SK-N-SH (cell line): Measurements from ENCODE around the gene KRTAP2-4. TPM values are rescaled to one million over a fixed set of nuclear protein-coding genes. Genes with fewer than 3 reads are reported as not detected.

Experiments used
- CTCF ChIA-PET: fragments of 300-600, 350-600 bp; formaldehyde crosslinking; extraction: SDS; loops from one replicate; lab custom pipeline; 2021; lab: Yijun Ruan, JAX
- POLR2A ChIA-PET: fragments of 350-600 bp; sonication (Branson Sonifier 250); formaldehyde crosslinking; extraction: SDS; loops from one replicate; lab custom pipeline; 2020; ENCODE audit warnings: antibody characterized with exemption, inconsistent platforms; lab: Yijun Ruan, JAX
- DNase-seq: peaks from one replicate; pipeline ENCODE4 v3.0.0; 2012
- H2AFZ ChIP-seq: fragments of 200-600 bp; sonication (generic); 2 replicates; pipeline ENCODE4 v1.8.1; 2016; ENCODE audit warnings: antibody characterized with exemption, mild to moderate bottlenecking, low read depth
- H3F3A ChIP-seq: fragments of 200-600 bp; sonication (generic); replicated peaks from 2 replicates; pipeline ENCODE3; 2016; ENCODE audit warnings: antibody characterized with exemption, mild to moderate bottlenecking; ENCODE audit not compliant: insufficient read depth
- H3K27ac ChIP-seq, 2 experiments: fragments of 200-500 bp in 1 of 2; fragments of 200-600 bp in 1 of 2; sonication (Bioruptor generic) in 1 of 2; sonication (generic), shearing (Covaris generic) in 1 of 2; 2 replicates each; pipeline versions ENCODE4 v1.5.1 to v1.6.1; 2014 to 2016; ENCODE audit warnings: low read depth in 2 of 2, inconsistent platforms in 1 of 2, low read length in 1 of 2, mild to moderate bottlenecking in 1 of 2, mixed read lengths in 1 of 2
- H3K27me3 ChIP-seq: fragments of 200-600 bp; sonication (generic), shearing (Covaris generic); 2 replicates; pipeline ENCODE4 v1.6.1; 2016; ENCODE audit warnings: mixed run types; ENCODE audit not compliant: insufficient read depth
- H3K36me3 ChIP-seq, 2 experiments: fragments of 200-500 bp in 1 of 2; fragments of 200-600 bp in 1 of 2; sonication (Bioruptor generic) in 1 of 2; sonication (generic) in 1 of 2; replicated peaks in 1 of 2; 2 replicates each; pipeline versions ENCODE3 to v1.5.1; 2014 to 2016; ENCODE audit warnings: low read length in 1 of 2, mild to moderate bottlenecking in 1 of 2; ENCODE audit not compliant: insufficient read depth in 2 of 2, control insufficient read depth in 1 of 2
- H3K4me1 ChIP-seq, 2 experiments: fragments of 200-500 bp in 1 of 2; fragments of 200-600 bp in 1 of 2; sonication (Bioruptor generic) in 1 of 2; sonication (generic), shearing (Covaris generic) in 1 of 2; 2 replicates each; pipeline versions ENCODE4 v1.5.1 to v1.6.1; 2014 to 2016; ENCODE audit warnings: low read depth in 1 of 2, low read length in 1 of 2, mixed run types in 1 of 2; ENCODE audit not compliant: insufficient read depth in 2 of 2, control insufficient read depth in 1 of 2
- H3K4me2 ChIP-seq: fragments of 200-600 bp; sonication (generic), shearing (Covaris generic); 2 replicates; pipeline ENCODE4 v1.6.1; 2017; ENCODE audit warnings: mixed run types
- H3K4me3 ChIP-seq, 2 experiments: fragments of 200-500 bp in 1 of 2; fragments of 200-600 bp in 1 of 2; sonication (Bioruptor generic) in 1 of 2; sonication (generic), shearing (Covaris generic) in 1 of 2; 2 replicates each; pipeline versions ENCODE4 v1.5.1 to v1.8.1; 2014 to 2016; ENCODE audit warnings: low read depth in 2 of 2, inconsistent platforms in 1 of 2, low read length in 1 of 2, mild to moderate bottlenecking in 1 of 2, mixed read lengths in 1 of 2, moderate library complexity in 1 of 2
- H3K79me2 ChIP-seq: fragments of 200-600 bp; sonication (generic); 2 replicates; pipeline ENCODE4 v1.8.1; 2017; ENCODE audit warnings: mild to moderate bottlenecking; ENCODE audit not compliant: insufficient read depth
- H3K9ac ChIP-seq: fragments of 200-600 bp; sonication (generic); 2 replicates; pipeline ENCODE4 v1.6.1; 2017; ENCODE audit warnings: mixed run types
- H3K9me2 ChIP-seq: fragments of 200-600 bp; sonication (generic); 2 replicates; pipeline ENCODE4 v1.6.1; 2017; ENCODE audit warnings: mixed run types
- H3K9me3 ChIP-seq: fragments of 200-600 bp; sonication (generic); 2 replicates; pipeline ENCODE4 v1.6.1; 2017; ENCODE audit warnings: mixed run types, mild to moderate bottlenecking, moderate library complexity
- H4K20me1 ChIP-seq: fragments of 200-600 bp; sonication (generic); 2 replicates; pipeline ENCODE4 v1.6.1; 2017; ENCODE audit warnings: mild to moderate bottlenecking, mixed run types; ENCODE audit not compliant: insufficient read depth
- CHD2 ChIP-seq: fragments of 150-350 bp; IDR thresholded peaks from 2 replicates; pipeline ENCODE4 v1.6.1; 2018; ENCODE audit warnings: low read length; ENCODE audit not compliant: partially characterized antibody
- EP300 ChIP-seq, 2 experiments: IDR thresholded peaks; 2 replicates each; pipeline versions ENCODE4 v1.4.0 to v1.6.1; 2012; ENCODE audit warnings: borderline replicate concordance in 1 of 2, low read depth in 1 of 2, low read length in 1 of 2
- FOXJ3 ChIP-seq: sonication (generic); formaldehyde crosslinking; IDR thresholded peaks from 2 replicates; pipeline ENCODE4 v1.5.1; 2020; ENCODE audit warnings: mild to moderate bottlenecking, missing genetic modification reagents
- GATA2 ChIP-seq: sonication (generic); formaldehyde crosslinking; IDR thresholded peaks from 2 replicates; pipeline ENCODE4 v1.5.0; 2020; ENCODE audit warnings: mild to moderate bottlenecking, missing genetic modification reagents
- MEF2A ChIP-seq: IDR thresholded peaks from 2 replicates; pipeline ENCODE4 v1.4.0; 2012; ENCODE audit warnings: low read depth, borderline replicate concordance
- RCOR1 ChIP-seq: fragments of 150-350 bp; IDR thresholded peaks from 2 replicates; pipeline ENCODE4 v1.6.1; 2017; ENCODE audit warnings: antibody characterized with exemption, low read length
- RXRA ChIP-seq: IDR thresholded peaks from 2 replicates; pipeline ENCODE4 v1.4.0; 2012; ENCODE audit warnings: low read depth, mild to moderate bottlenecking, borderline replicate concordance
- SIN3A ChIP-seq: IDR thresholded peaks from 2 replicates; pipeline ENCODE4 v1.6.1; 2012; ENCODE audit warnings: low read depth, mild to moderate bottlenecking, low read length, moderate library complexity, borderline replicate concordance
- SMC3 ChIP-seq: IDR thresholded peaks from 2 replicates; pipeline ENCODE4 v1.6.1; 2012; ENCODE audit warnings: low read depth, low read length, improper control_type of control experiment
- TAF1 ChIP-seq: IDR thresholded peaks from 2 replicates; pipeline ENCODE4 v1.6.1; 2012; ENCODE audit warnings: low read depth, mild to moderate bottlenecking, low read length, moderate library complexity, borderline replicate concordance
- TCF12 ChIP-seq: IDR thresholded peaks from 2 replicates; pipeline ENCODE4 v1.4.0; 2012
- TEAD4 ChIP-seq: IDR thresholded peaks from 2 replicates; pipeline ENCODE4 v1.4.0; 2012; ENCODE audit warnings: mild to moderate bottlenecking, borderline replicate concordance; ENCODE audit not compliant: insufficient read depth
- WGBS: methylation state at CpG from one replicate; pipeline ENCODE4 v1.1.6; 2017; ENCODE audit warnings: low lambda C conversion rate; 5-methylcytosine and 5-hydroxymethylcytosine counted together
- polyA plus RNA-seq, 3 experiments: library from polyadenylated mRNA; depleted of rRNA; stranded (reverse); fragments of >200 nt; gene quantifications; 2 replicates each; pipeline ENCODE4 v1.2.3, GENCODE V29; 2012
- TF ChIP-seq, protein P1 (sequence below): IDR thresholded peaks from 2 replicates; pipeline ENCODE4 v1.4.0; 2012; ENCODE audit warnings: low read depth, borderline replicate concordance
- TF ChIP-seq, protein P2 (sequence below): IDR thresholded peaks from 2 replicates; pipeline ENCODE4; 2012
- TF ChIP-seq, protein P3 (sequence below): IDR thresholded peaks from 2 replicates; pipeline ENCODE4 v1.6.1; 2012; ENCODE audit warnings: mild to moderate bottlenecking, low read depth, low read length, moderate library complexity

The KRTAP2-4 gene
- polyA plus RNA-seq, 1 of the 3 experiments (the other 2 are of a cell fraction) = not detected

DNA sequence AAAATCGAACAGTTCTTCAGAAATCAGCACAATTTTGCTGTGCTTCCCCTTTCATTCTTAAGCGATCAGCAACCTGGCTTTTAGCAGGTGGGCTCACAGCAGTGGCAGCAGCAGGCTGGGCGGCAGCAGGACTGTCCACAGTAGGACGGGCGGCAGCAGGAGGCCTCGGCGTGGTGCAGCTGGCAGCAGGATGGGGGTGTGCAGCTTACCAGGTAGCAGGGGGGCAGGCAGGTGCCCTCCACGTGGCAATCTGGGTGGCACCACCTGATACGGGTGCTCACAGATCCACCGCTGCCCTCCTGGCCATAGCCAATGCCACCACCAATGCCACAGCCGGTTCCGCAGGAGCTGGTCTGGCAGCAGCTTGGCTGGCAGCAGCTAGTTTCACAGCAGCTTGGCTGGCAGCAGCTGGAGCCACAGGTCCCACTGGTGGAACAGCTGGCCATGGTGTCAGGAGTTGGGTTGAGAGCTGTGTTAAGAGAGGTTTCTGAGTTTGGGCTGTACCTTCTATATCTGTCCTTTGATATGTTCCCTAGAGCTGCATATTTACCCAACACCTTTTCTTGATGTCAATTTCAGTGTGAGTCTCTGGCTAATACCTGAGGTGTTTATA is 35.9 kb downstream of the KRTAP2-4 start, which contains the start of gene KRTAP1-4:
KRTAP1-4 (minus strand) TSS at position 563 of the 613 bp plus-strand sequence; CDS start at position 446, 117 bp downstream.
- POLR2A ChIA-PET = no interaction called here
- 5% methylated on average over 7 of the region's 12 CpGs for WGBS
- CTCF ChIA-PET = interaction anchor here (0.8 to 1.6 kb wide), 2 partner anchors 227 to 299 kb away, joined by 3 to 4 read pairs; no protein-coding TSS in a partner anchor

More for the DNA sequence above, 35.9 kb downstream of the KRTAP2-4 start, which contains the start of gene KRTAP1-4:
- Histone ChIP-seq H4K20me1 (no peaks in the 10 kb centered on the region), H3K27ac (no peak within 1 kb of the TSS), H2AFZ (no peak within 1 kb of the TSS), H3K9ac (no peak within 1 kb of the TSS), H3K9me2 (no peaks in the 10 kb centered on the region), H3K36me3 (no peaks in the 10 kb centered on the region), H3F3A (no peaks in the 10 kb centered on the region), H3K79me2 (no peaks in the 10 kb centered on the region), H3K27me3 (peaks cover 48% of the 10 kb centered on the region), H3K4me2 (no peak within 1 kb of the TSS), H3K4me3 (no peak within 1 kb of the TSS), H3K9me3 (no peaks in the 10 kb centered on the region), H3K4me1 (no peaks in the 10 kb centered on the region)
- no peak for DNase-seq
- TF ChIP-seq RCOR1 (no peak), TCF12 (no peak), FOXJ3 (CRISPR knock-in tag) (no peak), MEF2A (no peak), GATA2 (CRISPR knock-in tag) (no peak), EP300 (IDR thresholded peaks at IDR 0.05; ENCODE audit: borderline replicate concordance in 1 of 2, low read depth in 1 of 2, low read length in 1 of 2) (no peak), TAF1 (no peak), TEAD4 (no peak), SMC3 (no peak), RXRA (no peak), CHD2 (no peak), SIN3A (no peak)
- TF ChIP-seq, protein P1, sequence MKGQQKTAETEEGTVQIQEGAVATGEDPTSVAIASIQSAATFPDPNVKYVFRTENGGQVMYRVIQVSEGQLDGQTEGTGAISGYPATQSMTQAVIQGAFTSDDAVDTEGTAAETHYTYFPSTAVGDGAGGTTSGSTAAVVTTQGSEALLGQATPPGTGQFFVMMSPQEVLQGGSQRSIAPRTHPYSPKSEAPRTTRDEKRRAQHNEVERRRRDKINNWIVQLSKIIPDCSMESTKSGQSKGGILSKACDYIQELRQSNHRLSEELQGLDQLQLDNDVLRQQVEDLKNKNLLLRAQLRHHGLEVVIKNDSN = no peak
- TF ChIP-seq, protein P2, sequence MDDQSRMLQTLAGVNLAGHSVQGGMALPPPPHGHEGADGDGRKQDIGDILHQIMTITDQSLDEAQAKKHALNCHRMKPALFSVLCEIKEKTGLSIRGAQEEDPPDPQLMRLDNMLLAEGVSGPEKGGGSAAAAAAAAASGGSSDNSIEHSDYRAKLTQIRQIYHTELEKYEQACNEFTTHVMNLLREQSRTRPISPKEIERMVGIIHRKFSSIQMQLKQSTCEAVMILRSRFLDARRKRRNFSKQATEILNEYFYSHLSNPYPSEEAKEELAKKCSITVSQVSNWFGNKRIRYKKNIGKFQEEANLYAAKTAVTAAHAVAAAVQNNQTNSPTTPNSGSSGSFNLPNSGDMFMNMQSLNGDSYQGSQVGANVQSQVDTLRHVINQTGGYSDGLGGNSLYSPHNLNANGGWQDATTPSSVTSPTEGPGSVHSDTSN = no peak
- TF ChIP-seq, protein P3, sequence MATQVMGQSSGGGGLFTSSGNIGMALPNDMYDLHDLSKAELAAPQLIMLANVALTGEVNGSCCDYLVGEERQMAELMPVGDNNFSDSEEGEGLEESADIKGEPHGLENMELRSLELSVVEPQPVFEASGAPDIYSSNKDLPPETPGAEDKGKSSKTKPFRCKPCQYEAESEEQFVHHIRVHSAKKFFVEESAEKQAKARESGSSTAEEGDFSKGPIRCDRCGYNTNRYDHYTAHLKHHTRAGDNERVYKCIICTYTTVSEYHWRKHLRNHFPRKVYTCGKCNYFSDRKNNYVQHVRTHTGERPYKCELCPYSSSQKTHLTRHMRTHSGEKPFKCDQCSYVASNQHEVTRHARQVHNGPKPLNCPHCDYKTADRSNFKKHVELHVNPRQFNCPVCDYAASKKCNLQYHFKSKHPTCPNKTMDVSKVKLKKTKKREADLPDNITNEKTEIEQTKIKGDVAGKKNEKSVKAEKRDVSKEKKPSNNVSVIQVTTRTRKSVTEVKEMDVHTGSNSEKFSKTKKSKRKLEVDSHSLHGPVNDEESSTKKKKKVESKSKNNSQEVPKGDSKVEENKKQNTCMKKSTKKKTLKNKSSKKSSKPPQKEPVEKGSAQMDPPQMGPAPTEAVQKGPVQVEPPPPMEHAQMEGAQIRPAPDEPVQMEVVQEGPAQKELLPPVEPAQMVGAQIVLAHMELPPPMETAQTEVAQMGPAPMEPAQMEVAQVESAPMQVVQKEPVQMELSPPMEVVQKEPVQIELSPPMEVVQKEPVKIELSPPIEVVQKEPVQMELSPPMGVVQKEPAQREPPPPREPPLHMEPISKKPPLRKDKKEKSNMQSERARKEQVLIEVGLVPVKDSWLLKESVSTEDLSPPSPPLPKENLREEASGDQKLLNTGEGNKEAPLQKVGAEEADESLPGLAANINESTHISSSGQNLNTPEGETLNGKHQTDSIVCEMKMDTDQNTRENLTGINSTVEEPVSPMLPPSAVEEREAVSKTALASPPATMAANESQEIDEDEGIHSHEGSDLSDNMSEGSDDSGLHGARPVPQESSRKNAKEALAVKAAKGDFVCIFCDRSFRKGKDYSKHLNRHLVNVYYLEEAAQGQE = no peak
